ENCODE results near the gene BCAR1. TPM values are rescaled to one million over a fixed set of nuclear protein-coding genes. Genes with fewer than 3 reads are reported as not detected.
"Not testable (repeated sequence)": the region's sequence is repeated elsewhere in the genome, so short reads cannot be mapped to it uniquely, and the experiment has no call there.

Gene BCAR1
- total RNA-seq, 1 experiment from 2014 or later: 95.6 TPM

GRCh38 chr16:75272097-75272551 lies 20.7 kb upstream of the BCAR1 start:
- no peaks in the 10 kb centered on the region for H3K27me3 Mint-ChIP-seq (ENCODE audit: low read depth)

GRCh38 chr16:75271441-75272096 lies 20.1 kb upstream of the BCAR1 start:
- H3K4me3 Mint-ChIP-seq: no peak overlapping the region
- no peaks in the 10 kb centered on the region for H3K9me3 Mint-ChIP-seq
- no peak for TF ChIP-seq USF2 (CRISPR knock-in tag; IDR thresholded peaks at IDR 0.05)
- no peak for TF ChIP-seq GABPB1 (CRISPR knock-in tag; IDR thresholded peaks at IDR 0.05)
- no peak for TF ChIP-seq ZBTB21 (CRISPR knock-in tag; IDR thresholded peaks at IDR 0.05; ENCODE audit: borderline replicate concordance)
- no peak for TF ChIP-seq PRDM15 (CRISPR knock-in tag; IDR thresholded peaks at IDR 0.05)
- TF ChIP-seq ZNF219 (CRISPR knock-in tag; IDR thresholded peaks at IDR 0.05; ENCODE audit: borderline replicate concordance): no peak
- no peak for TF ChIP-seq TEAD1 (CRISPR knock-in tag; IDR thresholded peaks at IDR 0.05)
- TF ChIP-seq IRF1 (CRISPR knock-in tag; IDR thresholded peaks at IDR 0.05): no peak
- TF ChIP-seq TP53 (CRISPR knock-in tag; IDR thresholded peaks at IDR 0.05): no peak
- H3K27ac Mint-ChIP-seq: no peak overlapping the region
- no peaks in the 10 kb centered on the region for H3K36me3 Mint-ChIP-seq
- H3K27me3 Mint-ChIP-seq (ENCODE audit: low read depth): no peaks in the 10 kb centered on the region
- POLR2A ChIA-PET: no interaction called here
- ATAC-seq (no peak), DNase-seq (ENCODE audit: low spot score) (no peak)
- peaks cover 4% of the 10 kb centered on the region for H3K4me1 Mint-ChIP-seq
- CTCF ChIA-PET: interaction anchor here (2.6 kb wide), 1 partner anchor 38 kb away, joined by 12 read pairs; no protein-coding TSS in a partner anchor

More at GRCh38 chr16:75272097-75272551, 20.7 kb upstream of the BCAR1 start:
- no peak for ATAC-seq
- Mint-ChIP-seq H3K27ac (no peak overlapping the region), H3K4me1 (peaks cover 3% of the 10 kb centered on the region; the same call in 1 of the 2 replicates), H3K9me3 (no peaks in the 10 kb centered on the region), H3K4me3 (no peak overlapping the region), H3K36me3 (no peaks in the 10 kb centered on the region)
- CTCF ChIA-PET: interaction anchor here (0.7 to 2.6 kb wide), 2 partner anchors 38 to 52 kb away, joined by 3 to 12 read pairs; no protein-coding TSS in a partner anchor
- DNase-seq (ENCODE audit: low spot score): no peak
- no peak for TF ChIP-seq CREM (CRISPR knock-in tag; IDR thresholded peaks at IDR 0.05)
- no peak for TF ChIP-seq ATF6 (CRISPR knock-in tag; IDR thresholded peaks at IDR 0.05)
- TF ChIP-seq NFE2L1 (CRISPR knock-in tag; IDR thresholded peaks at IDR 0.05): no peak
- POLR2A ChIA-PET: no interaction called here

GRCh38 chr16:75269358-75269757 lies 17.9 kb upstream of the BCAR1 start:
- H3K9me3 Mint-ChIP-seq, POLR2A ChIA-PET: not testable (repeated sequence)
- CTCF ChIA-PET: interaction anchor here (0.6 kb wide), 1 partner anchor 15 kb away, joined by 3 read pairs; no protein-coding TSS in a partner anchor

More at GRCh38 chr16:75269358-75269757, 17.9 kb upstream of the BCAR1 start:
- H3K4me3 Mint-ChIP-seq; H3K36me3 Mint-ChIP-seq; DNase-seq (ENCODE audit: low spot score); ATAC-seq; H3K27me3 Mint-ChIP-seq (ENCODE audit: low read depth): not testable (repeated sequence)
- 0 out of 2 replicates have a peak overlapping the region, but pooled peaks have one; percentile 63 for H3K27ac Mint-ChIP-seq
- peaks cover 12% of the 10 kb centered on the region for H3K4me1 Mint-ChIP-seq

Measured in WTC11 (cell line).